GM12873 (cell line): Measurements from ENCODE around the gene TNK2.

Source experiments
- CTCF ChIP-seq: IDR thresholded peaks from 2 replicates; pipeline ENCODE4 v1.5.1; 2012; ENCODE audit warnings: low read depth, mild to moderate bottlenecking, moderate library complexity, low read length, control low read depth; ENCODE audit not compliant: insufficient read depth; ENCODE audit errors: missing control alignments

TNK2 gene

GRCh38 chr3:195821403-195822130 lies 86.8 kb downstream of the TNK2 start:
- no peak for TF ChIP-seq CTCF

GRCh38 chr3:195820901-195821300 lies 87.5 kb downstream of the TNK2 start:
- no peak for TF ChIP-seq CTCF

GRCh38 chr3:195820186-195820585 lies 88.2 kb downstream of the TNK2 start:
- TF ChIP-seq CTCF: no peak

GRCh38 chr3:195818301-195818700 lies 90.0 kb downstream of the TNK2 start:
- TF ChIP-seq CTCF: no peak

- no peak for TF ChIP-seq CTCF
These were observed 90.7 kb downstream of the TNK2 start for GRCh38 chr3:195817578-195818135.

- no peak for TF ChIP-seq CTCF
These were observed 93.1 kb downstream of the TNK2 start for GRCh38 chr3:195815169-195815771.

- TF ChIP-seq CTCF: no peak
These were observed 94.3 kb downstream of the TNK2 start for GRCh38 chr3:195813916-195814640.
